Small intestine (tissue), 7 donors: ENCODE results near the gene DTD1. TPM values are rescaled to one million over a fixed set of nuclear protein-coding genes. Genes with fewer than 3 reads are reported as not detected.

Experiments used
- DNase-seq, 2 donors: peaks; one replicate each; pipeline versions ENCODE4 v3.0.0 to v3.0.0-alpha.2; 2013
- FAIRE-seq: peaks from 2 replicates; lab custom pipeline; 2012; peaks lifted over from hg19 to GRCh38; lab: Jason Lieb, UNC
- H3K27ac ChIP-seq, 3 donors: one replicate each; pipeline ENCODE4 v1.5.1; 2013; ENCODE audit warnings: low read length in 2 of 3, mild to moderate bottlenecking in 2 of 3, control low read depth in 1 of 3, inconsistent platforms in 1 of 3, low read depth in 1 of 3, moderate library complexity in 1 of 3
- H3K27me3 ChIP-seq, 3 donors: one replicate each; pipeline ENCODE4 v1.6.1; 2013; ENCODE audit warnings: low read length in 3 of 3, inconsistent platforms in 1 of 3; ENCODE audit not compliant: control insufficient read depth in 3 of 3, insufficient read depth in 3 of 3
- H3K36me3 ChIP-seq, 3 donors: one replicate each; pipeline ENCODE4 v1.6.1; 2013; ENCODE audit warnings: low read length in 3 of 3, inconsistent platforms in 1 of 3, low read depth in 1 of 3, mild to moderate bottlenecking in 1 of 3, moderate library complexity in 1 of 3; ENCODE audit not compliant: control insufficient read depth in 3 of 3, insufficient read depth in 2 of 3
- H3K4me1 ChIP-seq, 3 donors: one replicate each; pipeline ENCODE4 v1.6.1; 2013; ENCODE audit warnings: low read length in 2 of 3, inconsistent platforms in 1 of 3, low read depth in 1 of 3, mild to moderate bottlenecking in 1 of 3, moderate library complexity in 1 of 3; ENCODE audit not compliant: control insufficient read depth in 3 of 3, insufficient read depth in 2 of 3
- H3K4me3 ChIP-seq, 3 donors: one replicate each; pipeline ENCODE4 v1.5.1; 2013; ENCODE audit warnings: low read length in 3 of 3, control low read depth in 1 of 3, inconsistent platforms in 1 of 3, low read depth in 1 of 3, mild to moderate bottlenecking in 1 of 3, moderate library complexity in 1 of 3
- H3K9me3 ChIP-seq, 2 donors: one replicate each; pipeline ENCODE4 v1.6.1; 2013; ENCODE audit warnings: low read depth in 1 of 2, low read length in 1 of 2; ENCODE audit not compliant: control insufficient read depth in 2 of 2, insufficient read depth in 1 of 2
- WGBS, 3 donors: extraction: QIAGEN DNeasy Blood & Tissue Kit; methylation state at CpG; one replicate each; pipeline ENCODE4 v1.1.7; 2013; 5-methylcytosine and 5-hydroxymethylcytosine counted together
- polyA plus RNA-seq, 4 donors: library from polyadenylated mRNA; stranded (reverse) in 3 of 4; unstranded in 1 of 4; fragments of 200-250 nt in 3 of 4; fragments of 120-200 nt in 1 of 4; gene quantifications; one replicate each; pipeline versions ENCODE4 v1.2.1 to v1.2.3, GENCODE V29; 2013
- donor health status: healthy with polysubstance abuse.
- donor health status: control.
- donor health status: control.
- donor health status: Bipolar disorder and iron deficiency.
- donor health status: healthy.

The DTD1 gene
- polyA plus RNA-seq, 4 donors: 9.6 to 25.8 (median 16.1) TPM

GRCh38 chr20:18621004-18621403 lies 33.1 kb downstream of the DTD1 start:
- 92 to 93% (median 93%) methylated on average over 5 of the region's 5 CpGs for WGBS, 3 donors

GRCh38 chr20:18623156-18623910 lies 35.5 kb downstream of the DTD1 start:
- Histone ChIP-seq H3K27ac (no peak overlapping the region), H3K4me1 (no peaks in the 10 kb centered on the region), H3K27me3 (no peaks in the 10 kb centered on the region), H3K4me3 (no peak overlapping the region), H3K9me3 (peaks cover 0 to 4% of the 10 kb centered on the region in 2 donors), H3K36me3 (peaks cover 0 to 7% (median 0%) of the 10 kb centered on the region in 3 donors)
- FAIRE-seq (no peak), DNase-seq (no peak)
- WGBS, 3 donors: 88 to 96% (median 91%) methylated on average over 10 to 14 of the region's 14 CpGs

More at GRCh38 chr20:18621004-18621403, 33.1 kb downstream of the DTD1 start:
- Histone ChIP-seq H3K4me3 (no peak overlapping the region), H3K4me1 (no peaks in the 10 kb centered on the region), H3K9me3 (no peaks in the 10 kb centered on the region), H3K27ac (no peak overlapping the region), H3K27me3 (no peaks in the 10 kb centered on the region), H3K36me3 (peaks cover 0 to 2% (median 0%) of the 10 kb centered on the region in 3 donors)
- no peak for DNase-seq
- no peak for FAIRE-seq

GRCh38 chr20:18624948-18625347 lies 37.1 kb downstream of the DTD1 start:
- Histone ChIP-seq H3K27me3 (no peaks in the 10 kb centered on the region), H3K4me1 (no peaks in the 10 kb centered on the region), H3K36me3 (peaks cover 0 to 8% (median 0%) of the 10 kb centered on the region in 3 donors), H3K27ac (no peak overlapping the region), H3K4me3 (no peak overlapping the region), H3K9me3 (peaks cover 0 to 4% of the 10 kb centered on the region in 2 donors)
- FAIRE-seq (no peak), DNase-seq (no peak)
- 72 to 89% (median 79%) methylated on average over 2 of the region's 2 CpGs for WGBS, 3 donors

DNA sequence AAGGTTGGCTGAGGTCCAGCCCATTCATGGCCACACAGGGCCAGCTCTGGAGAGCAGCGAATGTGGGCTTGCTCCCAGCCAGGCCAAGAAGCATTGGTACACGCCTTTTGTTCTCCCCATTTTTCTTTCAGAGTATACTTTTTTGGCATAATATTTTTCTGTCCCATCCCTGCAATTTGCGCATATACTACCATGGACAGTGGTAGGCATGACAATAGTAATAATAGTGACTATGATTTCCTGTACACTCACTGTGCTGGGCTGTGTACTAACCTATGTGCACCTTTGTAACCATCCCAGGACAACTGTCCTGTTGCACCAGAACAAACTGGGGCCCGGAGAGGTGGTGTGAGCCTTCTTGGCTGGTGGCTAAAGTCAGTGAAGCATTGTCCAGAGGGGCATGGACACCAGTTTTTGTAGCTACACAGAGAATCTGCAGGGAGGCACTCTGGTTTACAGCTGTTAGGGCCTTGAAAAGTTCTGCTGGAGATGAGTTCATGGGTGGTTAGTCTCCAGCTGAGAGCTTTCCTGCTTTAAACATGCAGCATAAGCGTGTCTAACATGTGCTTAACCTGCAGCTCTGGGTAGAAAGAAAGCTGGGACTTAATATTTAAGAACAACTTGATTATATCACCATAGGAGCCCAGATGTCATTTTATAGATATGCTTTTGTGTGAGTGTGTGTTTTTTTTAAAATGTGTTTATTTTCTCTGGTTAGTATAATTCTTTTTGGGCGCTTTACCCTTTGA lies 38.2 kb downstream of the DTD1 start:
- H3K27ac ChIP-seq: no peak overlapping the region
- H3K27me3 ChIP-seq: no peaks in the 10 kb centered on the region
- H3K36me3 ChIP-seq: peaks cover 0 to 8% (median 0%) of the 10 kb centered on the region in 3 donors
- H3K4me1 ChIP-seq: no peaks in the 10 kb centered on the region
- no peak for DNase-seq
- H3K4me3 ChIP-seq: no peak overlapping the region
- 83 to 95% (median 92%) methylated on average over 6 of the region's 6 CpGs for WGBS, 3 donors
- H3K9me3 ChIP-seq: peaks cover 0 to 4% of the 10 kb centered on the region in 2 donors
- FAIRE-seq: no peak

DNA sequence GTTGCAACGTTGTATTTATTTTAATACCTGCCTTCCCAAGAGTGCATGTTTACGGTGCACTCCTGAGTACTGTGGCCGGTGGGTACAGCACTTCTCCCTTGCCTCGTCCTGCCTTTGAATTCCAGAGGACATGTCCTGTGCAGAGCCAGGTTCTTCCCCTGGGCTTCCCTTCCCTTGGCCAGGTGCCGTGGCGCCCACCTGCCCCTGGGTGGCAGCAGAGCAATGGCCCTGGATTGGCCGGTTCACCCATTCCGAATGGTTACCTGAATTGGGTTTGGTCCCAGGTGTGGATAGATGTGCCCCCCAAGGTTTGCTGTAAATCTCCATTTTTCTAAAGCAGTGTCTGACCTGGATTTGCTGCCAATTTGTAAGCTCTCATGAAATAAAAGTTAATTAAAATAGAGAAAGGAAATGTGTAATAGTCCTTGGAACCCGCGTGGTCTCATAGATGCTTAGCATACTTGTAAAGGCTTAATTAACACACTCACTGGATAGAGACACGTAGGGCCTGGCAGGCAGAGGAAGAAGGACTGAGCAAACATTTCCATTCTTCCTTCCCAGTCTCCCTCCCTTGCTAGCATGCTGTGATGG lies 40.6 kb downstream of the DTD1 start:
- peak; percentile 16 to 29 for DNase-seq
- 68 to 85% (median 76%) methylated on average over 11 of the region's 11 CpGs for WGBS, 3 donors

GRCh38 chr20:18632196-18632789 lies 44.4 kb downstream of the DTD1 start:
- peaks cover 0 to 4% of the 10 kb centered on the region in 2 donors for H3K9me3 ChIP-seq
- no peak overlapping the region for H3K4me3 ChIP-seq
- H3K27ac ChIP-seq: no peak overlapping the region
- no peak for FAIRE-seq
- peak; percentile 56 to 63 for DNase-seq
- H3K27me3 ChIP-seq: no peaks in the 10 kb centered on the region
- 19 to 30% (median 20%) methylated on average over 7 of the region's 7 CpGs for WGBS, 3 donors
- peaks cover 0 to 6% (median 0%) of the 10 kb centered on the region in 3 donors for H3K36me3 ChIP-seq
- H3K4me1 ChIP-seq: peaks cover 0 to 3% (median 0%) of the 10 kb centered on the region in 3 donors

More for the DNA sequence above, 40.6 kb downstream of the DTD1 start:
- Histone ChIP-seq H3K27ac (no peak overlapping the region), H3K36me3 (peaks cover 0 to 8% (median 0%) of the 10 kb centered on the region in 3 donors), H3K4me3 (no peak overlapping the region), H3K4me1 (no peaks in the 10 kb centered on the region), H3K27me3 (no peaks in the 10 kb centered on the region), H3K9me3 (peaks cover 0 to 4% of the 10 kb centered on the region in 2 donors)
- no peak for FAIRE-seq

DNA sequence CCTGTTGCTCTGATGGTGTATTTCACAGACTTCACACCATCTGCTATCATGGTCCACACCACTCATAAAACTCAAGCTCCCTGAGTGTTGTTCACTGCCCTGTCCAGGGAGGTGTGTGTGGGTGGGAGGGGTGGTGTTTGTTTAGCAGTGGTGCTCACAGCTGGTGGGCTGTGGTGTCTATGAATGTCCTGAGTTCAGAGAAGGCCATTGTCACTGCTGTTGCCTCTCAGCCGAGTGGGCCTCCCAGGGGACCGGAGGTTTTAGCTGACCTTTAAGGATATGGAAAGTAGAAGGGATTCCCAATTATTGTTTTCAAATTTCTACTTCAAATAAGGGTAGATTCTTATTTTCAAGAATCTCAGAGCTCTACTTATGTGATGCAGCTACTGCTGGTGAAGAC lies 45.6 kb downstream of the DTD1 start:
- WGBS, 3 donors: 80 to 93% (median 90%) methylated on average over 2 of the region's 2 CpGs
- FAIRE-seq (no peak), DNase-seq (no peak)
- Histone ChIP-seq H3K9me3 (no peaks in the 10 kb centered on the region), H3K27me3 (no peaks in the 10 kb centered on the region), H3K4me3 (no peak overlapping the region), H3K4me1 (peaks cover 0 to 3% (median 0%) of the 10 kb centered on the region in 3 donors), H3K27ac (no peak overlapping the region), H3K36me3 (peaks cover 0 to 1% (median 0%) of the 10 kb centered on the region in 3 donors)

GRCh38 chr20:18634501-18634900 lies 46.6 kb downstream of the DTD1 start:
- peak in 1 of 2 donors; percentile 25 for DNase-seq
- H3K27me3 ChIP-seq: no peaks in the 10 kb centered on the region
- 49 to 75% (median 58%) methylated on average over 5 of the region's 5 CpGs for WGBS, 3 donors
- peaks cover 0 to 3% (median 0%) of the 10 kb centered on the region in 3 donors for H3K4me1 ChIP-seq
- no peak overlapping the region for H3K4me3 ChIP-seq
- no peak for FAIRE-seq
- peaks cover 0 to 2% (median 0%) of the 10 kb centered on the region in 3 donors for H3K36me3 ChIP-seq
- H3K9me3 ChIP-seq: no peaks in the 10 kb centered on the region
- no peak overlapping the region for H3K27ac ChIP-seq
